HL-60 (cell line): ENCODE results near the gene FGR.

Experiments
- DNase-seq, 2 experiments: peaks; one replicate each; pipeline ENCODE4 v3.0.0-alpha.2; 2010 to 2020; ENCODE audit warnings: low read depth in 1 of 2, low spot score in 1 of 2
- H3K27ac ChIP-seq: fragments of 250-450 bp; sonication (Bioruptor Pico); replicated peaks from 2 replicates; pipeline ENCODE4 v1.5.1; 2020; ENCODE audit warnings: mild to moderate bottlenecking, moderate library complexity
- H3K27me3 ChIP-seq: fragments of 250-450 bp; sonication (Bioruptor Pico); 2 replicates; pipeline ENCODE4 v1.5.1; 2021; ENCODE audit warnings: mild to moderate bottlenecking, moderate library complexity; ENCODE audit not compliant: insufficient read depth, poor library complexity, severe bottlenecking
- H3K4me3 ChIP-seq: replicated peaks from 2 replicates; pipeline ENCODE4 v1.5.1; 2011; ENCODE audit warnings: mild to moderate bottlenecking, control low read depth, low read length; ENCODE audit not compliant: insufficient read depth
- GABPA ChIP-seq: IDR thresholded peaks from 2 replicates; pipeline ENCODE4 v1.6.1; 2012; ENCODE audit warnings: low read depth
- POLR2AphosphoS5 ChIP-seq: IDR thresholded peaks from 2 replicates; pipeline ENCODE4 v1.6.1; 2012; ENCODE audit warnings: low read depth
- SPI1 ChIP-seq: IDR thresholded peaks from 2 replicates; pipeline ENCODE4 v1.6.1; 2012; ENCODE audit warnings: low read depth, mild to moderate bottlenecking, borderline replicate concordance
- TF ChIP-seq, protein P1 (sequence below): IDR thresholded peaks from 2 replicates; pipeline ENCODE4 v1.6.1; 2012; ENCODE audit warnings: low read depth; ENCODE audit not compliant: insufficient replicate concordance
- TF ChIP-seq, protein P2 (sequence below): IDR thresholded peaks from one replicate; pipeline ENCODE4 v1.5.1; 2011; ENCODE audit warnings: low read length, control low read depth, inconsistent platforms; ENCODE audit not compliant: insufficient read depth

The FGR gene

DNA sequence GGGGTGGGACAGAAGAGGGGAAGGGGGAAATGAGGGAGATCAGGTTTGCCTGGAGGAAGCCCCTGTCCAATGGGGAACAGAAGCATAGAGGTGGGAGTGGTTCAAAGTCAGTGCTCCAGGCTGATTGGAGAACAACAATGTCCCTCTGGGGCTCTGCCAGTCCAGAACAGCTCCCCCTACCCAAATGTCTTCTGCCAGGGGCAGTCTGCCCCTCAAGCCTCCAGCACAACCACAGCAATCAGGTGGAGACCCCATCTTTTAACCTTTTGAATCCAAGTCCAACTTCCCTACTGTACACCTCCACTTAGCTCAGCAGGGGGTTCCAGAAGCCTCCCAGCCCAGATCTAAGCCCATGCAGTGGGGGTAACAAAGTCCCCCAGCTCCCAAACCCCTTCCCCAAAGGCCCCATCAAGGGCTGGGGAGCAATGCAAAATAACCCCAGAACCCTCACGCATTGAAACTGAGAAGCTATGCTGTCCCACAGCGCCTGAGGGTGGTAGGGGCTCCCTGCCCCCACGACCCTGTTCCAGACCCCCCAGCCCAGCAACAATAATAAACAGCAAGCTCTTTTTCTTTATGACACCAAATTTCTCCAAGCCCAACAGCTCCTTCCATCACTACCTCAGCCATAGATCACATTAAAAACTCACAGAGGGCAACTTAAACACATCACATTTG lies 34.3 kb downstream of the FGR start:
- Histone ChIP-seq H3K27me3 (no peaks in the 10 kb centered on the region), H3K27ac (no peak overlapping the region), H3K4me3 (no peak overlapping the region)
- TF ChIP-seq POLR2AphosphoS5 (no peak), SPI1 (no peak), GABPA (no peak)
- TF ChIP-seq, protein P1, sequence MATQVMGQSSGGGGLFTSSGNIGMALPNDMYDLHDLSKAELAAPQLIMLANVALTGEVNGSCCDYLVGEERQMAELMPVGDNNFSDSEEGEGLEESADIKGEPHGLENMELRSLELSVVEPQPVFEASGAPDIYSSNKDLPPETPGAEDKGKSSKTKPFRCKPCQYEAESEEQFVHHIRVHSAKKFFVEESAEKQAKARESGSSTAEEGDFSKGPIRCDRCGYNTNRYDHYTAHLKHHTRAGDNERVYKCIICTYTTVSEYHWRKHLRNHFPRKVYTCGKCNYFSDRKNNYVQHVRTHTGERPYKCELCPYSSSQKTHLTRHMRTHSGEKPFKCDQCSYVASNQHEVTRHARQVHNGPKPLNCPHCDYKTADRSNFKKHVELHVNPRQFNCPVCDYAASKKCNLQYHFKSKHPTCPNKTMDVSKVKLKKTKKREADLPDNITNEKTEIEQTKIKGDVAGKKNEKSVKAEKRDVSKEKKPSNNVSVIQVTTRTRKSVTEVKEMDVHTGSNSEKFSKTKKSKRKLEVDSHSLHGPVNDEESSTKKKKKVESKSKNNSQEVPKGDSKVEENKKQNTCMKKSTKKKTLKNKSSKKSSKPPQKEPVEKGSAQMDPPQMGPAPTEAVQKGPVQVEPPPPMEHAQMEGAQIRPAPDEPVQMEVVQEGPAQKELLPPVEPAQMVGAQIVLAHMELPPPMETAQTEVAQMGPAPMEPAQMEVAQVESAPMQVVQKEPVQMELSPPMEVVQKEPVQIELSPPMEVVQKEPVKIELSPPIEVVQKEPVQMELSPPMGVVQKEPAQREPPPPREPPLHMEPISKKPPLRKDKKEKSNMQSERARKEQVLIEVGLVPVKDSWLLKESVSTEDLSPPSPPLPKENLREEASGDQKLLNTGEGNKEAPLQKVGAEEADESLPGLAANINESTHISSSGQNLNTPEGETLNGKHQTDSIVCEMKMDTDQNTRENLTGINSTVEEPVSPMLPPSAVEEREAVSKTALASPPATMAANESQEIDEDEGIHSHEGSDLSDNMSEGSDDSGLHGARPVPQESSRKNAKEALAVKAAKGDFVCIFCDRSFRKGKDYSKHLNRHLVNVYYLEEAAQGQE, result no peak
- TF ChIP-seq, protein P2, sequence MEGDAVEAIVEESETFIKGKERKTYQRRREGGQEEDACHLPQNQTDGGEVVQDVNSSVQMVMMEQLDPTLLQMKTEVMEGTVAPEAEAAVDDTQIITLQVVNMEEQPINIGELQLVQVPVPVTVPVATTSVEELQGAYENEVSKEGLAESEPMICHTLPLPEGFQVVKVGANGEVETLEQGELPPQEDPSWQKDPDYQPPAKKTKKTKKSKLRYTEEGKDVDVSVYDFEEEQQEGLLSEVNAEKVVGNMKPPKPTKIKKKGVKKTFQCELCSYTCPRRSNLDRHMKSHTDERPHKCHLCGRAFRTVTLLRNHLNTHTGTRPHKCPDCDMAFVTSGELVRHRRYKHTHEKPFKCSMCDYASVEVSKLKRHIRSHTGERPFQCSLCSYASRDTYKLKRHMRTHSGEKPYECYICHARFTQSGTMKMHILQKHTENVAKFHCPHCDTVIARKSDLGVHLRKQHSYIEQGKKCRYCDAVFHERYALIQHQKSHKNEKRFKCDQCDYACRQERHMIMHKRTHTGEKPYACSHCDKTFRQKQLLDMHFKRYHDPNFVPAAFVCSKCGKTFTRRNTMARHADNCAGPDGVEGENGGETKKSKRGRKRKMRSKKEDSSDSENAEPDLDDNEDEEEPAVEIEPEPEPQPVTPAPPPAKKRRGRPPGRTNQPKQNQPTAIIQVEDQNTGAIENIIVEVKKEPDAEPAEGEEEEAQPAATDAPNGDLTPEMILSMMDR, result no peak
- no peak for DNase-seq

- Histone ChIP-seq H3K27ac (no peak overlapping the region), H3K4me3 (no peak overlapping the region), H3K27me3 (no peaks in the 10 kb centered on the region)
- no peak for DNase-seq
- TF ChIP-seq, protein P1, result no peak
- no peak for TF ChIP-seq SPI1
- no peak for TF ChIP-seq GABPA
- no peak for TF ChIP-seq POLR2AphosphoS5
- TF ChIP-seq, protein P2, result no peak
These were observed 35.1 kb downstream of the FGR start for GRCh38 chr1:27599605-27600497.

GRCh38 chr1:27598902-27599528 lies 36.0 kb downstream of the FGR start:
- TF ChIP-seq SPI1 (no peak), POLR2AphosphoS5 (no peak), GABPA (no peak)
- TF ChIP-seq, protein P2, result no peak
- TF ChIP-seq, protein P1, result no peak

More at GRCh38 chr1:27598902-27599528, 36.0 kb downstream of the FGR start:
- H3K27ac ChIP-seq, result no peak overlapping the region
- DNase-seq, result peak; percentile 51 to 79
- no peak overlapping the region for H3K4me3 ChIP-seq
- H3K27me3 ChIP-seq, result no peaks in the 10 kb centered on the region
